NCI-H146 treated with DMSO at 0.1 percent for 48 hours (cell line): Measurements from ENCODE around the gene CHCHD6.
A peak's percentile ranks its signal among the peaks of the same experiment; 100 is the strongest.

Experiments
- DNase-seq: peaks from one replicate; lab custom pipeline; 2025; ENCODE audit not compliant: unreplicated experiment; lab: John Stamatoyannopoulos, UW

CHCHD6 gene

GRCh38 chr3:126970921-126971320 is 266.9 kb downstream of the CHCHD6 start:
- DNase-seq = no peak

- no peak for DNase-seq
These were observed 267.9 kb downstream of the CHCHD6 start for GRCh38 chr3:126971891-126972351.

GRCh38 chr3:126972866-126973265 is 268.8 kb downstream of the CHCHD6 start:
- no peak for DNase-seq

GRCh38 chr3:126973814-126974213 is 269.8 kb downstream of the CHCHD6 start:
- no peak for DNase-seq

GRCh38 chr3:126974756-126975155 is 270.7 kb downstream of the CHCHD6 start:
- no peak for DNase-seq

GRCh38 chr3:126976906-126977305 is 272.9 kb downstream of the CHCHD6 start:
- no peak for DNase-seq

- no peak for DNase-seq
These were observed 273.8 kb downstream of the CHCHD6 start for GRCh38 chr3:126977821-126978220.

GRCh38 chr3:126978291-126978690 is 274.3 kb downstream of the CHCHD6 start:
- DNase-seq = no peak

GRCh38 chr3:126979046-126979628 is 275.1 kb downstream of the CHCHD6 start:
- no peak for DNase-seq

- DNase-seq = no peak
These were observed 276.3 kb downstream of the CHCHD6 start for GRCh38 chr3:126980266-126980811.

- no peak for DNase-seq
These were observed 278.1 kb downstream of the CHCHD6 start for GRCh38 chr3:126982126-126982470.

- DNase-seq = peak; percentile 62
These were observed 278.6 kb downstream of the CHCHD6 start, which contains the start of gene PLXNA1 for GRCh38 chr3:126982471-126983175. Gene PLXNA1 (plus strand): TSS chr3:126983115. CDS start chr3:126988594, 5,479 bp downstream.

- DNase-seq = no peak
These were observed 279.2 kb downstream of the CHCHD6 start for GRCh38 chr3:126983276-126983652.

GRCh38 chr3:126983653-126984390 is 279.8 kb downstream of the CHCHD6 start:
- DNase-seq = no peak

- DNase-seq = no peak
These were observed 280.5 kb downstream of the CHCHD6 start for GRCh38 chr3:126984391-126985131.

- no peak for DNase-seq
These were observed 281.3 kb downstream of the CHCHD6 start for GRCh38 chr3:126985132-126985985.

- peak; percentile 72 for DNase-seq
These were observed 282.0 kb downstream of the CHCHD6 start for GRCh38 chr3:126986001-126986400.

GRCh38 chr3:126987129-126987528 is 283.1 kb downstream of the CHCHD6 start:
- no peak for DNase-seq

GRCh38 chr3:126987596-126987995 is 283.6 kb downstream of the CHCHD6 start:
- no peak for DNase-seq

GRCh38 chr3:126988451-126989021 is 284.5 kb downstream of the CHCHD6 start:
- no peak for DNase-seq
